Kidney (tissue), 14 donors: ENCODE measurements around the gene LRP10. TPM values are rescaled to one million over a fixed set of nuclear protein-coding genes. Genes with fewer than 3 reads are reported as not detected.
A peak's percentile ranks its signal among the peaks of the same experiment; 100 is the strongest.

Experiments
- DNase-seq, 5 donors: peaks; one replicate each; pipeline ENCODE4 v3.0.0-alpha.2; 2013 to 2020
- FAIRE-seq: peaks from 2 replicates; lab custom pipeline; 2012; peaks lifted over from hg19 to GRCh38; lab: Jason Lieb, UNC
- H3K27ac ChIP-seq, 2 donors: one replicate each; pipeline ENCODE4 v1.7.0; 2013; ENCODE audit warnings: low read depth in 2 of 2, low read length in 2 of 2, inconsistent platforms in 1 of 2
- H3K27me3 ChIP-seq: one replicate; pipeline ENCODE4 v1.7.1; 2013; ENCODE audit warnings: low read length, inconsistent platforms; ENCODE audit not compliant: control insufficient read depth, insufficient read depth
- H3K36me3 ChIP-seq, 3 donors: one replicate each; pipeline versions ENCODE4 v1.7.0 to v1.7.1; 2013; ENCODE audit warnings: low read length in 3 of 3, control low read depth in 1 of 3, inconsistent platforms in 1 of 3; ENCODE audit not compliant: insufficient read depth in 3 of 3, control insufficient read depth in 2 of 3
- H3K4me1 ChIP-seq, 3 donors: one replicate each; pipeline versions ENCODE4 v1.7.0 to v1.7.1; 2013; ENCODE audit warnings: low read length in 3 of 3, inconsistent platforms in 1 of 3, low read depth in 1 of 3; ENCODE audit not compliant: control insufficient read depth in 2 of 3, insufficient read depth in 2 of 3
- H3K4me3 ChIP-seq, 3 donors: one replicate each; pipeline versions ENCODE4 v1.7.0 to v1.8.1; 2013; ENCODE audit warnings: low read length in 3 of 3, control low read depth in 1 of 3, inconsistent platforms in 1 of 3
- H3K9ac ChIP-seq, 3 donors: one replicate each; pipeline versions ENCODE4 v1.7.0 to v1.7.1; 2013; ENCODE audit warnings: low read length in 3 of 3, control low read depth in 1 of 3, inconsistent platforms in 1 of 3
- H3K9me3 ChIP-seq, 3 donors: one replicate each; pipeline versions ENCODE4 v1.7.0 to v1.7.1; 2013; ENCODE audit warnings: low read length in 3 of 3, control low read depth in 1 of 3, inconsistent platforms in 1 of 3; ENCODE audit not compliant: control insufficient read depth in 2 of 3, insufficient read depth in 1 of 3
- CTCF ChIP-seq: IDR thresholded peaks from 3 replicates; pipeline ENCODE4 v1.5.1; 2012; ENCODE audit warnings: mild to moderate bottlenecking, moderate library complexity, borderline replicate concordance; ENCODE audit not compliant: insufficient read depth; ENCODE audit errors: extremely low read depth
- intact Hi-C: fragments of 100-400 bp; cut with DNase I; formaldehyde crosslinking; loops from one replicate; pipeline ENCODE4 v1.11.1; 2022
- polyA plus RNA-seq: library from polyadenylated mRNA; stranded (reverse); fragments of 350-450 nt; fragmentation: Illumina TruSeq; extraction: RNeasy Lipid Tissue Mini Kit (QIAGEN cat#74804); gene quantifications from one replicate; pipeline ENCODE4 v1.2.3, GENCODE V29; 2014; ENCODE audit warnings: low read depth, low replicate concordance; ENCODE audit not compliant: insufficient read depth
- total RNA-seq: library from RNA; stranded (reverse); fragmentation: NEBNext Ultra II Directional; extraction: Animal tissue kit (Norgen Biotek cat#: 25700); gene quantifications from one replicate; pipeline ENCODE4 v1.2.1, GENCODE V29; 2021
- donor health status: control.
- donor health status: control.
- donor health status: control.
- donor health status: control.
- donor health status: control.
- donor health status: DM: yes; HTN: yes; CAD: no.
- donor health status: Normal renal cell carcinoma (clear cell type).

The LRP10 gene
- total and polyA plus RNA-seq, 2 donors from 2014 or later: 74.7 to 207 TPM

- DNase-seq (no peak), FAIRE-seq (no peak)
- H3K27ac ChIP-seq: no peak overlapping the region
- TF ChIP-seq CTCF: no peak
- H3K4me3 ChIP-seq: no peak overlapping the region
- H3K27me3 ChIP-seq: no peaks in the 10 kb centered on the region
- H3K4me1 ChIP-seq: no peaks in the 10 kb centered on the region
- H3K9me3 ChIP-seq: no peaks in the 10 kb centered on the region
- H3K36me3 ChIP-seq: no peaks in the 10 kb centered on the region
- H3K9ac ChIP-seq: no peak overlapping the region
- intact Hi-C loops: no loop called here
These were observed 6.6 kb upstream of the LRP10 start for GRCh38 chr14:22864979-22865378.

- Histone ChIP-seq H3K27ac (no peak overlapping the region), H3K4me3 (no peak overlapping the region), H3K4me1 (peaks cover 0 to 3% (median 2%) of the 10 kb centered on the region in 3 donors), H3K36me3 (no peaks in the 10 kb centered on the region), H3K9ac (no peak overlapping the region), H3K9me3 (no peaks in the 10 kb centered on the region), H3K27me3 (no peaks in the 10 kb centered on the region)
- intact Hi-C loops: no loop called here
- peak in 1 of 5 donors; percentile 18 for DNase-seq
- no peak for FAIRE-seq
- no peak for TF ChIP-seq CTCF
These were observed 5.8 kb upstream of the LRP10 start for GRCh38 chr14:22865424-22866405.

- Histone ChIP-seq H3K9ac (no peak overlapping the region), H3K9me3 (no peaks in the 10 kb centered on the region), H3K27ac (no peak overlapping the region), H3K4me3 (no peak overlapping the region), H3K27me3 (no peaks in the 10 kb centered on the region), H3K4me1 (peaks cover 0 to 6% (median 4%) of the 10 kb centered on the region in 3 donors), H3K36me3 (no peaks in the 10 kb centered on the region)
- FAIRE-seq (no peak), DNase-seq (peak in 1 of 5 donors; percentile 29)
- intact Hi-C loops: no loop called here
- TF ChIP-seq CTCF: no peak
These were observed 4.7 kb upstream of the LRP10 start for GRCh38 chr14:22866874-22867273.
